ENCODE results near the gene MBIP. TPM values are rescaled to one million over a fixed set of nuclear protein-coding genes. Genes with fewer than 3 reads are reported as not detected.

MBIP gene
- total RNA-seq, 1 experiment from 2014 or later, result 19.1 TPM

GRCh38 chr14:36293824-36294223, 26.6 kb downstream of the MBIP start:
- CTCF ChIA-PET, result no interaction called here
- no peak for TF ChIP-seq FOSL1 (IDR thresholded peaks at IDR 0.05; ENCODE audit: low read depth)
- TF ChIP-seq ELF1 (IDR thresholded peaks at IDR 0.05; ENCODE audit: borderline replicate concordance, low read depth), result no peak
- TF ChIP-seq JUND (IDR thresholded peaks at IDR 0.05), result no peak
- TF ChIP-seq CEBPB (IDR thresholded peaks at IDR 0.05; ENCODE audit: low read depth), result no peak
- no peak for TF ChIP-seq EZH2phosphoT487 (IDR thresholded peaks at IDR 0.05; ENCODE audit: borderline replicate concordance)
- no peak for TF ChIP-seq EZH2 (IDR thresholded peaks at IDR 0.05)

DNA sequence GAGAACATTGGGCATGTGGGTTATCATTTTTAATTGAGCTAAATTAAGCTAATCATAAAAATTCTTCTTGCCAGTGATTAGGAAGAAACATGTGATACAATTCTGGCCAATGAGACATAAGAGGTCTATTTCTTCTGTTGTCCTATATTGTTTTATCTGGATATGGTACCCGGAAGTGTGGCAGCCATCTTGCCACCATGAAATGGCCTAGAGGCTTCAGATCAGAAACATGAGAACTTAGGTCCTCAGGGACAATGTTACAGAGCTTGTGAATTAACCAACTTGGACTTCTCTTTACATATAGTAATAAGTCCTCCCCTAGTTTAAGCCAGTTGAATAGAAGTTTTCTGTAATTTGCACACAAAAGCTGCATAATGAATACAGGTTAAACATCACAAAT, 30.5 kb downstream of the MBIP start:
- no peak for DNase-seq (ENCODE audit: low read depth, low spot score)
- Histone ChIP-seq H2AFZ (ENCODE audit: low read depth, low read length, poor library complexity, severe bottlenecking) (no peak overlapping the region), H3K27me3 (ENCODE audit: insufficient read depth, low read length) (no peaks in the 10 kb centered on the region), H3K36me3 (ENCODE audit: control insufficient read depth in 1 of 2, insufficient read depth in 2 of 2, low read length in 2 of 2) (no peaks in the 10 kb centered on the region), H3K27ac (ENCODE audit: low read depth, low read length) (no peak overlapping the region), H3K9ac (ENCODE audit: low read length) (no peak overlapping the region), H3K4me2 (ENCODE audit: low read length) (no peak overlapping the region), H3K4me1 (ENCODE audit: control insufficient read depth in 1 of 2, insufficient read depth in 2 of 2, low read length in 2 of 2) (no peaks in the 10 kb centered on the region), H3K4me3 (replicated peaks in 1 of 2; ENCODE audit: low read depth in 1 of 2, low read length in 2 of 2) (no peak overlapping the region), H3K9me3 (ENCODE audit: control insufficient read depth in 1 of 2, insufficient read depth in 1 of 2, low read depth in 1 of 2, low read length in 2 of 2) (no peaks in the 10 kb centered on the region), H3K79me2 (ENCODE audit: insufficient read depth, low read length) (no peaks in the 10 kb centered on the region), H3K9me2 (ENCODE audit: insufficient read depth) (no peaks in the 10 kb centered on the region), H4K20me1 (ENCODE audit: insufficient read depth) (no peaks in the 10 kb centered on the region)
- ATAC-seq, result no peak
- no peak for TF ChIP-seq RAD21 (IDR thresholded peaks at IDR 0.05; ENCODE audit: low read depth)
- TF ChIP-seq ELF1 (IDR thresholded peaks at IDR 0.05; ENCODE audit: borderline replicate concordance, low read depth), result no peak
- TF ChIP-seq JUND (IDR thresholded peaks at IDR 0.05), result no peak
- no peak for TF ChIP-seq POLR2AphosphoS5 (IDR thresholded peaks at IDR 0.05; ENCODE audit: low read depth, low read length)
- no peak for TF ChIP-seq SIN3A (IDR thresholded peaks at IDR 0.05; ENCODE audit: low read depth)
- no peak for TF ChIP-seq CEBPB (IDR thresholded peaks at IDR 0.05; ENCODE audit: low read depth)
- TF ChIP-seq, protein P1, sequence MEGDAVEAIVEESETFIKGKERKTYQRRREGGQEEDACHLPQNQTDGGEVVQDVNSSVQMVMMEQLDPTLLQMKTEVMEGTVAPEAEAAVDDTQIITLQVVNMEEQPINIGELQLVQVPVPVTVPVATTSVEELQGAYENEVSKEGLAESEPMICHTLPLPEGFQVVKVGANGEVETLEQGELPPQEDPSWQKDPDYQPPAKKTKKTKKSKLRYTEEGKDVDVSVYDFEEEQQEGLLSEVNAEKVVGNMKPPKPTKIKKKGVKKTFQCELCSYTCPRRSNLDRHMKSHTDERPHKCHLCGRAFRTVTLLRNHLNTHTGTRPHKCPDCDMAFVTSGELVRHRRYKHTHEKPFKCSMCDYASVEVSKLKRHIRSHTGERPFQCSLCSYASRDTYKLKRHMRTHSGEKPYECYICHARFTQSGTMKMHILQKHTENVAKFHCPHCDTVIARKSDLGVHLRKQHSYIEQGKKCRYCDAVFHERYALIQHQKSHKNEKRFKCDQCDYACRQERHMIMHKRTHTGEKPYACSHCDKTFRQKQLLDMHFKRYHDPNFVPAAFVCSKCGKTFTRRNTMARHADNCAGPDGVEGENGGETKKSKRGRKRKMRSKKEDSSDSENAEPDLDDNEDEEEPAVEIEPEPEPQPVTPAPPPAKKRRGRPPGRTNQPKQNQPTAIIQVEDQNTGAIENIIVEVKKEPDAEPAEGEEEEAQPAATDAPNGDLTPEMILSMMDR (IDR thresholded peaks at IDR 0.05 in 2 of 3, conservative IDR thresholded peaks at IDR 0.05 in 1 of 3; ENCODE audit: borderline replicate concordance in 1 of 3, insufficient read depth in 1 of 3, low read depth in 2 of 3, low read length in 2 of 3), result no peak
- no peak for TF ChIP-seq SRF (IDR thresholded peaks at IDR 0.05; ENCODE audit: low read depth)
- TF ChIP-seq ZFX (IDR thresholded peaks at IDR 0.05), result no peak
- no peak for TF ChIP-seq FOSL1 (IDR thresholded peaks at IDR 0.05; ENCODE audit: low read depth)
- TF ChIP-seq EGR1 (IDR thresholded peaks at IDR 0.05; ENCODE audit: low read depth), result no peak
- intact Hi-C loops (cut with micrococcal nuclease), result no loop called here
- BruUV-seq (replicated peaks), result no TSS peak
- ChIA-PET POLR2A (no interaction called here), CTCF (no interaction called here), RAD21 (ENCODE audit: low non-redundant PET in 1 of 2, low total read pairs in 2 of 2, uncharacterized antibody in 2 of 2, unreplicated experiment in 2 of 2) (no interaction called here)

More at GRCh38 chr14:36293824-36294223, 26.6 kb downstream of the MBIP start:
- no peaks in the 10 kb centered on the region for H3K9me2 ChIP-seq (ENCODE audit: insufficient read depth)
- no peaks in the 10 kb centered on the region for H3K9me3 ChIP-seq (ENCODE audit: control insufficient read depth in 1 of 2, insufficient read depth in 1 of 2, low read depth in 1 of 2, low read length in 2 of 2)
- POLR2A ChIA-PET, result no interaction called here
- no peaks in the 10 kb centered on the region for H4K20me1 ChIP-seq (ENCODE audit: insufficient read depth)
- RAD21 ChIA-PET (ENCODE audit: low non-redundant PET in 1 of 2, low total read pairs in 2 of 2, uncharacterized antibody in 2 of 2, unreplicated experiment in 2 of 2), result no interaction called here
- no peaks in the 10 kb centered on the region for H3K27me3 ChIP-seq (ENCODE audit: insufficient read depth, low read length)
- ATAC-seq (no peak), DNase-seq (ENCODE audit: low read depth, low spot score) (no peak)
- H3K4me3 ChIP-seq (replicated peaks in 1 of 2; ENCODE audit: low read depth in 1 of 2, low read length in 2 of 2), result no peak overlapping the region
- no peak overlapping the region for H3K4me2 ChIP-seq (ENCODE audit: low read length)
- H3K79me2 ChIP-seq (ENCODE audit: insufficient read depth, low read length), result no peaks in the 10 kb centered on the region
- no peak overlapping the region for H3K9ac ChIP-seq (ENCODE audit: low read length)
- no peaks in the 10 kb centered on the region for H3K4me1 ChIP-seq (ENCODE audit: control insufficient read depth in 1 of 2, insufficient read depth in 2 of 2, low read length in 2 of 2)
- peaks cover 0 to 17% of the 10 kb centered on the region in 2 experiments; a peak in 3 of 4 replicates for H3K36me3 ChIP-seq (ENCODE audit: control insufficient read depth in 1 of 2, insufficient read depth in 2 of 2, low read length in 2 of 2)
- H2AFZ ChIP-seq (ENCODE audit: low read depth, low read length, poor library complexity, severe bottlenecking), result no peak overlapping the region
- no peak overlapping the region for H3K27ac ChIP-seq (ENCODE audit: low read depth, low read length)
- no TSS peak for BruUV-seq (replicated peaks)
- intact Hi-C loops (cut with micrococcal nuclease), result no loop called here
